C4-2B (cell line): ENCODE data around the gene ARNT2.

Experiments used
- ZFX ChIP-seq: fragments of 450-650 bp; IDR thresholded peaks from 2 replicates; pipeline ENCODE4 v1.6.1; 2017
- TF ChIP-seq, protein P1 (sequence below): fragments of 450-650 bp; conservative IDR thresholded peaks from 2 replicates; pipeline ENCODE4 v1.5.1; 2017; ENCODE audit warnings: mild to moderate bottlenecking

GRCh38 chr15:80444680-80445251 is 40.6 kb downstream of the ARNT2 start:
- TF ChIP-seq, protein P1, sequence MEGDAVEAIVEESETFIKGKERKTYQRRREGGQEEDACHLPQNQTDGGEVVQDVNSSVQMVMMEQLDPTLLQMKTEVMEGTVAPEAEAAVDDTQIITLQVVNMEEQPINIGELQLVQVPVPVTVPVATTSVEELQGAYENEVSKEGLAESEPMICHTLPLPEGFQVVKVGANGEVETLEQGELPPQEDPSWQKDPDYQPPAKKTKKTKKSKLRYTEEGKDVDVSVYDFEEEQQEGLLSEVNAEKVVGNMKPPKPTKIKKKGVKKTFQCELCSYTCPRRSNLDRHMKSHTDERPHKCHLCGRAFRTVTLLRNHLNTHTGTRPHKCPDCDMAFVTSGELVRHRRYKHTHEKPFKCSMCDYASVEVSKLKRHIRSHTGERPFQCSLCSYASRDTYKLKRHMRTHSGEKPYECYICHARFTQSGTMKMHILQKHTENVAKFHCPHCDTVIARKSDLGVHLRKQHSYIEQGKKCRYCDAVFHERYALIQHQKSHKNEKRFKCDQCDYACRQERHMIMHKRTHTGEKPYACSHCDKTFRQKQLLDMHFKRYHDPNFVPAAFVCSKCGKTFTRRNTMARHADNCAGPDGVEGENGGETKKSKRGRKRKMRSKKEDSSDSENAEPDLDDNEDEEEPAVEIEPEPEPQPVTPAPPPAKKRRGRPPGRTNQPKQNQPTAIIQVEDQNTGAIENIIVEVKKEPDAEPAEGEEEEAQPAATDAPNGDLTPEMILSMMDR, result no peak
- no peak for TF ChIP-seq ZFX
